HepG2 (cell line): ENCODE data around the gene TRAIP.

Experiments used
- CTCF ChIP-seq: sonication (generic); formaldehyde crosslinking; IDR thresholded peaks from 2 replicates; pipeline ENCODE4 v1.5.0; 2020; ENCODE audit warnings: mild to moderate bottlenecking, missing genetic modification reagents, moderate library complexity
- ETV6 ChIP-seq: sonication (generic); formaldehyde crosslinking; conservative IDR thresholded peaks from 2 replicates; pipeline ENCODE4 v1.4.0; 2020; ENCODE audit warnings: missing genetic modification reagents
- PTBP1 ChIP-seq: fragments of 200-400 bp; formaldehyde crosslinking; IDR thresholded peaks from 2 replicates; pipeline ENCODE4 v1.6.1; 2018; ENCODE audit warnings: low read length, low read depth; ENCODE audit not compliant: poor library complexity, severe bottlenecking
- RBAK ChIP-seq: sonication (generic); formaldehyde crosslinking; IDR thresholded peaks from 2 replicates; pipeline ENCODE4 v1.5.1; 2020; ENCODE audit warnings: mild to moderate bottlenecking, missing genetic modification reagents
- TAF1 ChIP-seq: sonication (generic); formaldehyde crosslinking; IDR thresholded peaks from 2 replicates; pipeline ENCODE4 v1.4.0; 2020; ENCODE audit warnings: missing genetic modification reagents
- ZNF121 ChIP-seq: sonication (generic); formaldehyde crosslinking; IDR thresholded peaks from 2 replicates; pipeline ENCODE4 v1.5.0; 2020; ENCODE audit warnings: mild to moderate bottlenecking, missing genetic modification reagents
- ZNF232 ChIP-seq: sonication (generic); formaldehyde crosslinking; IDR thresholded peaks from 2 replicates; pipeline ENCODE4 v1.4.0; 2020; ENCODE audit warnings: missing genetic modification reagents, borderline replicate concordance
- ZNF574 ChIP-seq: sonication (generic); formaldehyde crosslinking; IDR thresholded peaks from 2 replicates; pipeline ENCODE4 v1.4.0; 2020; ENCODE audit warnings: missing genetic modification reagents
- ZNF580 ChIP-seq: IDR thresholded peaks from 2 replicates; pipeline ENCODE4 v1.6.1; 2016; ENCODE audit warnings: low read depth, borderline replicate concordance
- ZNF704 ChIP-seq: sonication (generic); formaldehyde crosslinking; IDR thresholded peaks from 2 replicates; pipeline ENCODE4 v1.8.1; 2023; ENCODE audit warnings: mild to moderate bottlenecking, inconsistent platforms, moderate library complexity, missing genetic modification reagents, borderline replicate concordance

GRCh38 chr3:49806850-49807249 is 49.5 kb downstream of the TRAIP start:
- TF ChIP-seq TAF1 (CRISPR knock-in tag), result no peak
- no peak for TF ChIP-seq ZNF704 (CRISPR knock-in tag)
- TF ChIP-seq CTCF (CRISPR knock-in tag), result no peak
- no peak for TF ChIP-seq PTBP1
- TF ChIP-seq ZNF580, result no peak
- TF ChIP-seq ZNF574 (CRISPR knock-in tag), result no peak
- no peak for TF ChIP-seq RBAK
- TF ChIP-seq ETV6 (CRISPR knock-in tag), result no peak
- TF ChIP-seq ZNF232 (CRISPR knock-in tag), result no peak
- TF ChIP-seq ZNF121, result no peak
